Measurements from ENCODE around the gene RBM6.
A peak's percentile ranks its signal among the peaks of the same experiment; 100 is the strongest.
"Not testable (repeated sequence)": the region's sequence is repeated elsewhere in the genome, so short reads cannot be mapped to it uniquely, and the experiment has no call there.

RBM6 gene

DNA sequence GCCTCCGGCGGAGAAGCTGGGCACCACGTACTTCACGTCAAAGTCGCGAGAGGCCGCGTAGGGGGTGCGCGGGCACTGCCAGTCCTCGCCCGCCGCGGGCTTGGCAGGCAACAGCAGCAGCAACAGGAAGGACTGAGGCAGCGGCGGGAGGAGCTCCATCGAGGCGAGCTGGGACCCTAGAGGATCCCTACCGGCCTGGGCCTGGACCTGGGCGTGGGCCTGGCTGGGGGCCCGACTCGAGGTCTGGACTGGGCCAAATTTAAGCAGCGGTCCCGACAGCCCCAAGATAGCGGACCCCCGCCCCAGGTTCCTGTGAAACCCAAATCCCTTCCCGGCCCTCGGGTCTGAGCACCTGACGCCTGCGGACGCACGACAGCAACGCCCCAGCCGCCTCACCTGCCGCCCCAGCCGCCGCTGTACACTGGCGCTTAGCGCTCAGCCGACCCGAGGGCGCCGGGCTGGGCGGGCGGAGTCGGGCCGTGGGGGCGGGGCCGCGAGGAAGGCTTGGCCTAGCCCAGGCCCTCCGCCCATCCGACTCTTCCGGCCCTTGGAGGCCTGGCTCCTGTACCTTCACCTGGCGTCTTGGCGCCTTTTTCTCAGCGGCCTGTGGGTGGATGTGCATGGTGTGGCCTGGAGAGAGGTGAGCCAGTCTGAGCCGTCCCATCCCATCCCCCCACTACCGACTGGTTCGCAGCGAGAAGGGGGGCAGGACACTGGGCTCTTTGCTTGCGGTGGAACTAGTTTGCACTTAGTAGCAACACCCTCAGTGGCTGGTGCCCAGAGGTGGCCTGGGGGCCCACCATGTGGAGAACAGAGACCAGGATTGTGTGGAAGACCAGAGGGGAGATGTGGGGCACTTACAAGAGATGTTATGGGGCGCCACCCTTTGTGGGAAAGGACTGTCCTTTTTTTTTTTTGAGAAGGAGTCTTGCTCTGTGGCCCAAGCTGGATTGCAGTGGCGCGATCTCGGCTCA is 36.2 kb upstream of the RBM6 start, which contains the start of gene MST1R (continued):
- TF ChIP-seq ZNF266 (tag by site-specific recombination; IDR thresholded peaks at IDR 0.05; ENCODE audit: low read depth) (no peak), ZBTB17 (tag by site-specific recombination; IDR thresholded peaks at IDR 0.05) (0 out of 2 replicates have a peak, but pooled peaks have one; percentile 27)

GRCh38 chr3:49904448-49904847 is 35.5 kb upstream of the RBM6 start:
- H3K36me3 ChIP-seq (ENCODE audit: control insufficient read depth in 2 of 2, insufficient read depth in 1 of 2, low read length in 2 of 2); H3K27ac ChIP-seq (ENCODE audit: extremely low read depth, low read depth, low read length); H3K4me3 ChIP-seq (ENCODE audit: low read depth, low read length); POLR2A ChIA-PET; H3K9me3 ChIP-seq (ENCODE audit: control insufficient read depth, insufficient read depth, low read depth, low read length); H3K4me1 ChIP-seq (ENCODE audit: control insufficient read depth, insufficient read depth, low read length): not testable (repeated sequence)
- CTCF ChIA-PET: interaction anchor here (0.7 kb wide), 3 partner anchors 46 to 102 kb away, joined by 3 read pairs; no protein-coding TSS in a partner anchor

GRCh38 chr3:49906073-49906743 is 33.7 kb upstream of the RBM6 start:
- Histone ChIP-seq H3K4me1 (ENCODE audit: control insufficient read depth, insufficient read depth, low read length) (no peaks in the 10 kb centered on the region), H3K36me3 (ENCODE audit: control insufficient read depth in 2 of 2, insufficient read depth in 1 of 2, low read length in 2 of 2) (peaks cover 0 to 19% of the 10 kb centered on the region in 2 experiments; a peak in 1 of 3 replicates), H3K9me3 (ENCODE audit: control insufficient read depth, insufficient read depth, low read depth, low read length) (no peaks in the 10 kb centered on the region), H3K27ac (ENCODE audit: extremely low read depth, low read depth, low read length) (no peak overlapping the region), H3K4me3 (ENCODE audit: low read depth, low read length) (no peak overlapping the region)
- POLR2A ChIA-PET: no interaction called here
- CTCF ChIA-PET: interaction anchor here (0.6 to 1.8 kb wide), 17 partner anchors 9 to 364 kb away, joined by 3 to 9 read pairs (median 3); partner anchors contain the start of genes INKA1, RBM6 and TRAIP
- no peak for TF ChIP-seq ZNF514 (tag by site-specific recombination; IDR thresholded peaks at IDR 0.05)
- TF ChIP-seq ZNF416 (tag by site-specific recombination; IDR thresholded peaks at IDR 0.05): no peak
- TF ChIP-seq ZNF654 (tag by site-specific recombination; IDR thresholded peaks at IDR 0.05; ENCODE audit: low read depth): peak; percentile 60
- TF ChIP-seq, protein P1, sequence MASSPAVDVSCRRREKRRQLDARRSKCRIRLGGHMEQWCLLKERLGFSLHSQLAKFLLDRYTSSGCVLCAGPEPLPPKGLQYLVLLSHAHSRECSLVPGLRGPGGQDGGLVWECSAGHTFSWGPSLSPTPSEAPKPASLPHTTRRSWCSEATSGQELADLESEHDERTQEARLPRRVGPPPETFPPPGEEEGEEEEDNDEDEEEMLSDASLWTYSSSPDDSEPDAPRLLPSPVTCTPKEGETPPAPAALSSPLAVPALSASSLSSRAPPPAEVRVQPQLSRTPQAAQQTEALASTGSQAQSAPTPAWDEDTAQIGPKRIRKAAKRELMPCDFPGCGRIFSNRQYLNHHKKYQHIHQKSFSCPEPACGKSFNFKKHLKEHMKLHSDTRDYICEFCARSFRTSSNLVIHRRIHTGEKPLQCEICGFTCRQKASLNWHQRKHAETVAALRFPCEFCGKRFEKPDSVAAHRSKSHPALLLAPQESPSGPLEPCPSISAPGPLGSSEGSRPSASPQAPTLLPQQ (tag by site-specific recombination; IDR thresholded peaks at IDR 0.05): no peak
- TF ChIP-seq IKZF3 (tag by site-specific recombination; IDR thresholded peaks at IDR 0.05): no peak
- TF ChIP-seq ZNF510 (tag by site-specific recombination; IDR thresholded peaks at IDR 0.05; ENCODE audit: insufficient replicate concordance): no peak
- no peak for TF ChIP-seq KLF10 (tag by site-specific recombination; IDR thresholded peaks at IDR 0.05)
- TF ChIP-seq EGR2 (tag by site-specific recombination; IDR thresholded peaks at IDR 0.05; ENCODE audit: low read depth): peak; percentile 40; the same call in 1 of the 2 replicates
- peak; percentile 31; the same call in 1 of the 2 replicates for TF ChIP-seq GLIS2 (tag by site-specific recombination; IDR thresholded peaks at IDR 0.05)
- TF ChIP-seq ZNF138 (tag by site-specific recombination; IDR thresholded peaks at IDR 0.05; ENCODE audit: borderline replicate concordance): no peak
- no peak for TF ChIP-seq ZBTB1 (tag by site-specific recombination; IDR thresholded peaks at IDR 0.05)
- TF ChIP-seq ZNF155 (tag by site-specific recombination; IDR thresholded peaks at IDR 0.05): no peak
- peak; percentile 60 for TF ChIP-seq ZNF335 (tag by site-specific recombination; conservative IDR thresholded peaks at IDR 0.05)
- TF ChIP-seq, protein P2, sequence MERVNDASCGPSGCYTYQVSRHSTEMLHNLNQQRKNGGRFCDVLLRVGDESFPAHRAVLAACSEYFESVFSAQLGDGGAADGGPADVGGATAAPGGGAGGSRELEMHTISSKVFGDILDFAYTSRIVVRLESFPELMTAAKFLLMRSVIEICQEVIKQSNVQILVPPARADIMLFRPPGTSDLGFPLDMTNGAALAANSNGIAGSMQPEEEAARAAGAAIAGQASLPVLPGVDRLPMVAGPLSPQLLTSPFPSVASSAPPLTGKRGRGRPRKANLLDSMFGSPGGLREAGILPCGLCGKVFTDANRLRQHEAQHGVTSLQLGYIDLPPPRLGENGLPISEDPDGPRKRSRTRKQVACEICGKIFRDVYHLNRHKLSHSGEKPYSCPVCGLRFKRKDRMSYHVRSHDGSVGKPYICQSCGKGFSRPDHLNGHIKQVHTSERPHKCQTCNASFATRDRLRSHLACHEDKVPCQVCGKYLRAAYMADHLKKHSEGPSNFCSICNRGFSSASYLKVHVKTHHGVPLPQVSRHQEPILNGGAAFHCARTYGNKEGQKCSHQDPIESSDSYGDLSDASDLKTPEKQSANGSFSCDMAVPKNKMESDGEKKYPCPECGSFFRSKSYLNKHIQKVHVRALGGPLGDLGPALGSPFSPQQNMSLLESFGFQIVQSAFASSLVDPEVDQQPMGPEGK (tag by site-specific recombination; IDR thresholded peaks at IDR 0.05): 0 out of 2 replicates have a peak, but pooled peaks have one; percentile 32
- no peak for TF ChIP-seq ZNF549 (tag by site-specific recombination; IDR thresholded peaks at IDR 0.05)
- no peak for TF ChIP-seq ZNF10 (tag by site-specific recombination; IDR thresholded peaks at IDR 0.05)
- no peak for TF ChIP-seq INSM2 (tag by site-specific recombination; IDR thresholded peaks at IDR 0.05)
- TF ChIP-seq, protein P3, sequence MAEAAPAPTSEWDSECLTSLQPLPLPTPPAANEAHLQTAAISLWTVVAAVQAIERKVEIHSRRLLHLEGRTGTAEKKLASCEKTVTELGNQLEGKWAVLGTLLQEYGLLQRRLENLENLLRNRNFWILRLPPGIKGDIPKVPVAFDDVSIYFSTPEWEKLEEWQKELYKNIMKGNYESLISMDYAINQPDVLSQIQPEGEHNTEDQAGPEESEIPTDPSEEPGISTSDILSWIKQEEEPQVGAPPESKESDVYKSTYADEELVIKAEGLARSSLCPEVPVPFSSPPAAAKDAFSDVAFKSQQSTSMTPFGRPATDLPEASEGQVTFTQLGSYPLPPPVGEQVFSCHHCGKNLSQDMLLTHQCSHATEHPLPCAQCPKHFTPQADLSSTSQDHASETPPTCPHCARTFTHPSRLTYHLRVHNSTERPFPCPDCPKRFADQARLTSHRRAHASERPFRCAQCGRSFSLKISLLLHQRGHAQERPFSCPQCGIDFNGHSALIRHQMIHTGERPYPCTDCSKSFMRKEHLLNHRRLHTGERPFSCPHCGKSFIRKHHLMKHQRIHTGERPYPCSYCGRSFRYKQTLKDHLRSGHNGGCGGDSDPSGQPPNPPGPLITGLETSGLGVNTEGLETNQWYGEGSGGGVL (tag by site-specific recombination; IDR thresholded peaks at IDR 0.05): peak; percentile 35; the same call in 1 of the 2 replicates
- 0 out of 2 replicates have a peak, but pooled peaks have one; percentile 27 for TF ChIP-seq CTCF (tag by site-specific recombination; IDR thresholded peaks at IDR 0.05)

Measured in HEK293 (cell line).